Smooth muscle cell of the brain vasculature (primary cell): ENCODE data around the gene GPR158.
"Not testable (repeated sequence)": the region's sequence is repeated elsewhere in the genome, so short reads cannot be mapped to it uniquely, and the experiment has no call there.

Experiments
- DNase-seq: peaks from one replicate; pipeline ENCODE4 v3.0.0-alpha.2; 2012; ENCODE audit warnings: low read depth, low spot score

Gene GPR158

DNA sequence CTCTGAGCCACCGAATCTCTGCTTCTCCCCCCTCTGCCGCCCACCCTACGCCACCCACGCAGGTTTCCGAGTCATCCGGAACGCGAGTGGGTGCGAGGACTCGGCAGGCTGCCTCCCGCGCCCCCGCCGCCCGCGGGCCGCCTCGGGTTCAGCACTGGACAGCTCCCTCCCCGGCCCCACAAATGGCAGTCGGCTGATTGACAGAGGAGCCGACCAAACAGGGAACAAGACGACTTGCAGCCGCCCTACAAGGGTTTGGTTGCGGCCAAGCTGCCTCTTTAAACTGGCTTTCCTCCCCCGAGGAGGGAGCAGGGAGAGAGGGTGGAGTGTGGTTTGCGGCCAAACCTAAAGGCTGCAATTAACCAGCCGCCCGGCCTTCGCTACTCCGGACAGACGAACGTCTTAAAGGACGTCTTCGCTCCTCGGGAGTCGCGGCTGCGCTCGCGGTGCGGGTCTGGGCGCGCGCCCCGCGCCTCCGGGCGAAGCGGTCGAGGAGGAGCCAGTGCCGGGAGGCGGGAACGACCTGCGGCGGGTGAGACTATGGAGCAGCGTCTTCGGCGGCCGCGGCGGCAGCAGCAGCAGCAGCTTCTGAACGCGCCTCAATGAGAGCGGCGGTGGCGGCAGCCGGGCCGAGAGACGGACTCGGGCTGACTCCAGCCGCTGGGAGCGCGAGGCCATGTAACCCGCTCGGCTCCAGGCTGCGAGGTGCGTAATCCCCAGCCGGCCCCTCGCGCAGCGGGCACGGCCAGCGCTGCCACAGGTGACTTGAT lies at the start of gene GPR158:
GPR158 (plus strand) TSS at position 541 of the 770 bp plus-strand sequence. CDS start 420 bp downstream, outside the sequence.
- peak; percentile 58 for DNase-seq

GRCh38 chr10:25125201-25125611 lies 49.6 kb upstream of the GPR158 start:
- DNase-seq, result no peak

DNA sequence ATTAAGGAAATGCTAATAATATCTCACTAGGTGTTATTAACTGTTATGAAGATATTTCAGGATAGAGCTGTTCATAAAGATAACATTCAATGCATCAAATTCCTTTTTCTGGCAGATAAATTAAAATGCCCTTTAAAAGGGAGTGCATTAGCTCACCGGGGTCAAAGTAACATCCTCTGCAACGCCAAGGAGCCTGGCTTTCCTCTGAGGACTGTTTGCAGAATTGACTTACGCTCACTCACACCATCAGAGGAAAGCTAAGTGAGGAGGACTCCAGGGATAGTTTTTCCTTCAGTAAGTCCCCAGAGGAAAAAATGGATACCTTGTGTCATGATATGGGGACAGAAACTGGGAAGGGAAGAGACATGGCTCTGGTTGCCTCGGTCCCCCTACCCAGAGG lies 45.2 kb upstream of the GPR158 start:
- DNase-seq, result no peak

DNA sequence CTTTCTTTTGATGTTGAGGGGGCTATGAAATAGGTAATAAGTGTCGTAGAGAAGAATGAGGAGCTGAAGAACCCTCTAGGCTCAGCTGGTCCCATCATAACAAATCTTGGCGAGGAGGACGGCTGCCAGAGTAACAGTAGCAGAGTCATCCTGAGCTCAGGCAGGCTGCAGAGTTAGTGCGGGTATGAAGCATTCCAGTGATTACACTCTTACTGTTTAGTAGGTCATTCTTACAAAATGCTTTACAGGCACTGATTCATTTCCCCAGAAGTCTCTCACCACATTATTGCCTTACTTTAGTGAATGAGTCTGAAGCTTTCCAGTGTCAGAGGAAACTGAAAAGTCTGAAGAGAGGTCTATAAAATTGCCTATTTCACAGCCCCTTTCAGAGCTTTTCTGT lies 43.9 kb upstream of the GPR158 start:
- DNase-seq, result no peak

- DNase-seq, result no peak
Observed at GRCh38 chr10:25142116-25142864, 32.5 kb upstream of the GPR158 start.

DNA sequence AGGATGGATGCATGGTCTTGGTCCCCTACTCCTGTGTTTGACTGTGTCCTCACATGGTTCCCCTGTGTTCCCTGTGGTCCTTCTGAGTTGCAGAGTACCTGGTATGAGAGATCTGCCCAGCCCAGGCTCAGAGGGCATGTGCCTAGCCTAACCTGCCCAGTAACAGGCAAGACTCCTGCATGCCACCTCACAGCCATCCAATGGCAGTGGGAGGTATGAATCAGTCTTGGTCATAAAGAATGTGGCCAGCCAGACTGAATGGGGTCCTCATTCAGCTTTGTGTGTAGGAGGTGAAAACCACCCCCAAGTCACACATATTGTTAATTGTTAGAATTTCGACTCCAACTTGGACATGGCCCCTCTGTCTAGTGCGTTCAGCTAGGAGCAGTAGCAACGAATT lies 17.2 kb upstream of the GPR158 start:
- no peak for DNase-seq

DNA sequence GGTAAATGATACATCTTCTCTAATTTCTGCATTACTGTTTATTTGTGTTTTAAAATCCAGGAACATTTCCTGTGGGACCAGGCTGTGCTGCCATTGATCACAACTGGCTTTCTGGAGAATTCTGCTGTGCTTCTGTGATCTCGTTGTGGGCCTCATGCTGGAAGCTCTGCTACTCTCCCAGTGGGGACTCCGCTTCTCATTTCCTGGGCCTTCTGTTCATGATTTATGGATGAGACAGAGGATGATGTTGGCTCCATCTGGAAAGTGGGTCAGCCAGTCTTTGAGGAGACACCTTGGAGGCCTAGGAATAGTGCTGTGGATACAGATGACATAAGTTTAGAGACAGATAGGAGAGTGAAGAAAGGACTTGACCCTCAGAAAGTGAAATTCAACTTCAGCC lies 15.2 kb upstream of the GPR158 start:
- DNase-seq, result no peak

DNA sequence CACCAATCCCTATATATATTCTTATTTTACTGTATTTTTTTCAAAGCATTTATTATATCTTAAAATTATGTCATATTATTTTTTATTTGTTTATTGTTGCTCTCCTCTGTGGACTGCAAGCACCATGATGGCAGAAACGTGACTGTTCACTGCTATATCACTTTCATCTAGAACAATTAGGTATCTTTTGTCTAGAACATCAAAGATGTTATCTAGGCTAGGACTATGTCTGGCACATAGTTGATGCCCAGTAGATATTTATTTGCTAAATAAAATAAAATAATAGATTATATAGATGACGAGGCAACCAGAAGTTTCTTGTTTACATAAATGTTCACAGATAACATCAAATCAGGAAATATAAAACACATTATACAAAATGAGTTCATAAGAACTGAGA lies 12.4 kb upstream of the GPR158 start:
- no peak for DNase-seq

DNA sequence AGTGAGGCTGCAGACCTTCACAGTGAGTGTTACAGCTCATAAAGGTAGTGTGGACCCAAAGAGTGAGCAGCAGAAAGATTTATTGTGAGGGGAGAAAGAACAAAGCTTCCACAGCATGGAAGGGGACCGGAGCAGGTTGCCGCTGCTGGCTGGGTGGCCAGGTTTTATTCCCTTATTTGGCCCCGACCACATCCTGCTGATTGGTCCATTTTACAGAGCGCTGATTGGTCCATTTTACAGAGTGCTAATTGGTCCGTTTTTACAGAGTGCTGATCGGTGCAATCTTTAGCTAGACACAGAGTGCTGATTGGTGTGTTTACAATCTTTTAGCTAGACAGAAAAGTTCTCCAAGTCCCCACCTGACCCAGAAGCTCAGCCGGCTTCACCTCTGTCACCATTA lies 11.3 kb upstream of the GPR158 start:
- DNase-seq, result not testable (repeated sequence)

DNA sequence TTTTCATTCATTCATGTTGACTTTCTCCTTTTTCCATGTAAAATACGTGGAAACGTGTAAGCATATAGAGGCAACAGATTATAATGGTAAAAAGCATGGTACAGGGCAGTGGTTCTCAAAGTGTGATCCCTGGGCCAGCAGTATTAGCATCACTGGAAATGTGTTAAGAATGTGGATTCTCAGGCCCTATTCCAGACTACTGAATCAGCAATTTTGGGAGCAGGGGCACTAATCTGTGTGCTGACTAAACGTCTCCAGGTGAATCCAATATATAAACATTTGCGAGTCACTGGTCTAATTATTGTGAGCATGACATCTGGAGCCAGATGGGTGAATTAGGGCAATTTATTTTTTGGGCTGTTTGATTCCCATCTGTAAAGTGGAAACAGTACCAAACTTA lies 5.1 kb upstream of the GPR158 start:
- no peak for DNase-seq

- no peak for DNase-seq
Observed at GRCh38 chr10:25170627-25171026, 4.2 kb upstream of the GPR158 start.

DNA sequence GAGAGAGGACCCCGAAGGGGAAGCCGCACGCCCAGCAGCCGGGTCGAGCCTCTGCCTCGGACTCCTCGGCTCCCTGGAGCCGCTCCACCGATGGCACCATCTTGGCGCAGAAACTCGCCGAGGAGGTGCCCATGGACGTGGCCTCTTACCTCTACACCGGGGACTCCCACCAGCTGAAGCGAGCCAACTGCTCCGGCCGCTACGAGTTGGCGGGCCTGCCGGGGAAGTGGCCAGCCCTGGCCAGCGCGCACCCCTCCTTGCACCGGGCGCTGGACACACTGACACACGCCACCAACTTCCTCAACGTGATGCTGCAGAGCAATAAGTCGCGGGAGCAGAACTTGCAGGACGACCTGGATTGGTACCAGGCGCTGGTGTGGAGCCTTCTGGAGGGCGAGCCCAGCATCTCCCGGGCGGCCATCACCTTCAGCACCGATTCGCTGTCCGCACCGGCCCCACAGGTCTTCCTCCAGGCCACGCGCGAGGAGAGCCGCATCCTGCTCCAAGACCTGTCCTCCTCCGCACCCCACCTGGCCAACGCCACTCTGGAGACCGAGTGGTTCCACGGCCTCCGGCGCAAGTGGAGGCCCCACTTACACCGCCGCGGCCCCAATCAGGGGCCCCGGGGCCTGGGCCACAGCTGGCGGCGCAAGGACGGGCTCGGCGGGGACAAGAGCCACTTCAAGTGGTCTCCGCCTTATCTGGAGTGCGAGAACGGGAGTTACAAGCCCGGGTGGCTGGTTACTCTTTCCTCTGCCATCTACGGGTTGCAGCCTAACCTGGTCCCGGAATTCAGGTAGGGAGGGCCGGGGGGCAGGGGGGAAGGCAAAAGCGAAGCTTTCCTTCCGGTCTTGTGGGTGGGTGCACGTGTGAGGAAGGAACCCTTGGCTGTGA lies 973 bp downstream of the GPR158 start:
- no peak for DNase-seq

DNA sequence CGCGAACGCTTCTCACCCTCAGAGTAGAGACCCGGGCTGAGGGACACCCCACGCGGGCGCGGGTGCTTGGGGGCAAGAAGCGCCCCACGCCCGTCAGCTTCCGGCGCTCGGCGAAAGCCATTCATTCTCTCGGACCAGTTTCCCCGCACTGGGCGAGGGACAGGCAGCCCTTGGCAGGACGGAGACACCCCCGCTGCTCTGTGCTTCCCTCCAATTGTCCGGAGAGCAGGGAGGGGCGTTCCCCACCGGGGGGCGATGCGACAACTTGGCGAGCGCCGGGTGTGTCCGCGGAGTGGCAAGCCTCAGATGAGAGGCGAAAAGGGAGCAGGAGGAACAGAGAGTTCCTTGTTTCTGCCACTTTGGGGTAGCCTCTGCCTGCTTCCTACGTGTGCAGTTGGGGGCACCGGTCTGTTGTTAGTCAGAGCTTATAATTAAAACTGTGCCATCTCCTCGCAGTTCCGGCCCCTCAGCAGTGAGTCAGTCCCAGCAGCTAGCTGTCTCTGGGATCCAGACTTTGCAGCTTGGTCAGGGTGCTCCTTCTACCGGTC lies 1.7 kb downstream of the GPR158 start:
- no peak for DNase-seq

DNA sequence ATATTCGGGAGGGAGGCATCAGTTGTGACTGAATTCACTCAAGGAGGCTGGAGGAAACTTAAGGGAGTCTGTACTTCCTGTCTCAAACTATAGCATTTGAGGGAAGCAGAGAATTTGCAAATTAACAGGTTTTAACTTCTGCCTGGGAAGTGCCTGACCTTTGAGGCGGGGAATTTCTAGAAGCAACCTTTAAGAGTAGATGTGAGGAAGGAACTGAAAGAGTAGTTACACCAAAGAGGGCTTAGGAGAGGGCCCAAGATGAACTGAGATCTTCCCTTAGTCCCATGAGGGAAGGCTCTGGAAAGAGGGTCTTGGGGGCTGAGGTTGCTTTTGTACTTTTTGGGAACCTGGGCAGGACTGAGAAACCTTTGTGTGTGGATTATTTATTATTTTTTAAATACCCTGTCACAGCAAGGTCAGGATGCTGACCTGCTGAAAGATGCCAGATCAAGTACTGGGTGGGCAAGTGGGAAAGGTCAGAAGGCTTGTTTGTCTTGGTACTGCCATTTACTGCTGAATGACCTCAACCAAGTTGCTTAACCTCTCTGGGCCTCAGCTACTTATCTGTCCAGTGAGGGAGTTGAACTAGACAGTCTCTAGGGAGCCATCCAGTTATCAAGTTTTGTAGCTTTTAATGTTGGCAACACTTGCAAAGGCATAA lies 2.4 kb downstream of the GPR158 start:
- no peak for DNase-seq

- no peak for DNase-seq
Observed at GRCh38 chr10:25177754-25178135, 2.9 kb downstream of the GPR158 start.

DNA sequence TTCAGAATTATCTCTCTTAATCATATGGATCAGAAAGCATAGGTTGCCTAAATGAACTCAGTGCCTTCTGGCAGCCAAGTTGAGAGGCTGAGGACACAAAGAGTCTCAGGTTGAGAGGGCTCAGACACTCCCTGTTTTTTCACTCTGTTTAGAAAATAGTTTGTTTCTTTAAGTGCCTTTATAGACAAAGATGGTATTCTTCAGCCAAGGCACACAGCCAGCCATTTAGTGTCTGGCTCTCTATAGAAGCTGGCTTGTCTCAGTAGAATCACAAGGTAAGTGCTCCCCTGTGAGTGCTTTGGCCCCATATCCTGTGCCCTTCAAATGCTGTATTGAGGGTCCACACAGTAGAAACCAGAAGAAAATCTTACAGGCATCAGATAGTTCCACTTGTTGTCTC lies 3.6 kb downstream of the GPR158 start:
- DNase-seq, result no peak

DNA sequence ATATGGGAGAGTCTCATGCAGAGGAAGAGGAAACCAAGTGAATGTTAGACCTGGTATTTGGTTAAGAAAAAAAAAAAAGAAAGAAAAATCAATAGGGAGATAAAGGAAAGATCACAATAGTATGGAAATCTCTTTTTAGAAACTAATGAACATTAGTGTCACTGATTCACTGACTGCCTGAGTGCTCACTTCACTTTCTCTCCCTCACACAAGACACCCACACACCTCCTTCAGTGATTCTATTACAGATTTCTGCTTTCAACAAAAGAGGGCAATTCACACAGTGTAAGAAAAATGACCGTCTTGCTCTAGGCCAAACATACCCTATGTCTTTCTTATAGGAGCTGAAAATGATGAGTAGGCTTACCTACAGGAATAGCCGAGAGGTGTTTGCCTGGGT lies 6.0 kb downstream of the GPR158 start:
- no peak for DNase-seq

DNA sequence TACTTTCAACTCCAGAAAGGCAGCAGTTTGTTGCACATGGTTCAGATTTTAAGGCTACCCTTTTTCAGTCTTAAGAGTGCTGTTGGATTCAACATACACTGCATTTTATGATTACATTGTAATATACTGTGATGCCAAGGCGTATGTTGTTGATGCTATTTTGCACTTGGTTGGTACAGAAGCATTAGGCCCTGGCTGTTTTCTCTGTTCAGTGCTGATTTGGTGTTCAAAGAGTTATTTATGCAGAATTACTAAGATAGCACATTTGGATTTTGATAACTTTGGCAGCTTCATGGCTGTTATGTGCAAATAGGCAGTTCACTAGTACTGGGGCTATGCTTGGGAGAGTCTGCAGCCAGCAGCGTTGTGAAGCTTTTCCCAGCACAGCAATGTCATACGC lies 7.8 kb downstream of the GPR158 start:
- DNase-seq, result no peak

GRCh38 chr10:25191162-25191895 lies 16.5 kb downstream of the GPR158 start:
- DNase-seq, result no peak

GRCh38 chr10:25198151-25198550 lies 23.4 kb downstream of the GPR158 start:
- no peak for DNase-seq
